ENCODE results near the gene OR56B4.
"Not testable (repeated sequence)": the region's sequence is repeated elsewhere in the genome, so short reads cannot be mapped to it uniquely, and the experiment has no call there.

The OR56B4 gene, protein sequence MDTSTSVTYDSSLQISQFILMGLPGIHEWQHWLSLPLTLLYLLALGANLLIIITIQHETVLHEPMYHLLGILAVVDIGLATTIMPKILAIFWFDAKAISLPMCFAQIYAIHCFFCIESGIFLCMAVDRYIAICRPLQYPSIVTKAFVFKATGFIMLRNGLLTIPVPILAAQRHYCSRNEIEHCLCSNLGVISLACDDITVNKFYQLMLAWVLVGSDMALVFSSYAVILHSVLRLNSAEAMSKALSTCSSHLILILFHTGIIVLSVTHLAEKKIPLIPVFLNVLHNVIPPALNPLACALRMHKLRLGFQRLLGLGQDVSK

GRCh38 chr11:6107384-6107783 is at the start of gene OR56B4:
OR56B4 (plus strand) TSS chr11:6107684; CDS start chr11:6107779, 95 bp downstream.
- not testable (repeated sequence) for DNase-seq

- DNase-seq, result no peak
Observed at GRCh38 chr11:6061475-6061874, 46.0 kb upstream of the OR56B4 start.

DNA sequence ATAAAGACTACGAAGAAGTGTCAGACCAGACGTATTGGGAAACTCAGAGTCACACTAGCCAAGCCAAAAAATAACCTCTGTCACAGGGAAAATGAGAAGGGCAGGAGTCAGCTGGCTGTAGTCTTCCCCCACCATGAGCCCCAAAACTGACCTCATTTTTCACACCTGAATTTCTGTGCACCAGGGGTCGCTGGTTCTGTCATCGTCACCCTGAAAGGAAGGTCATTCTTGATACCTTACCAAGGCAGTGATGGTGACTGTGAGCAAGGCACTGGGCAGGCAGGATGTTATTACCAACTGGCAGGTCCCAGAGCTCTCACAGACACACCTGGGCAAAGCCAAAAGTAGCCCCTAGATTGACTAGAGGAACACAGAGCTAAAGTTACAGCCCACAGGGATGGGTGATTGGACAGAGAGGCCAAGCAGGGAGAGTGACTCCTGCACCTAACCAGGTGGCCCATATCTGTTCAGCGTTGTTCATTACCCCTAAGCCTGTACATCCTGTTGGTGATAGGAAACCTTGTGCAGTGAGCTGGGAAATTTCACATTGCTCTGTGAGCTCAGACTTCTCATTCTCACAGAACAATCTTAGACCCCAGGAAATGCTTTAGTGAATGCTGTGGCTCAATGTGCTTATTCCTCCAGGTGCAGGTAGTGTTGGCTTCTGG is 44.7 kb upstream of the OR56B4 start:
- DNase-seq, result no peak

GRCh38 chr11:6067502-6067901 is 40.0 kb upstream of the OR56B4 start:
- DNase-seq, result no peak

DNA sequence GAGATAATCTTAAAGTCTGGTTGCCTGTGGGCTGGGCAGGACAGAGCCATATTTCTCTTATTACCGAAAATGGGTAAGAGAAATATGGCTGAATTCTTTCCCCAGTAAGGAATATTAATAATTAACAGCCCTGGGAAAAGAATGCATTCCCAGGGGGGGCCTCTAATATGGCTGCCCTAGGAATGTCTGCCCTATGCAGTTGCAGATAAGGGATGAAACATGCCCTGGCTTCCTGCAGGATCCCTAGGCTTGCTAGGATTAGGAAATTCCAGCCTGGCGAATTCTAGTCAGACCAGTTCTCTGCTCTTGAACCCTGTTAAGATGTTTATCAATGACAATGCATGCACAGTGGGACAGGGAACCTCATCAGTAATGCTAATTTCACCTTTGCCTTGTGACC is 31.0 kb upstream of the OR56B4 start:
- DNase-seq, result not testable (repeated sequence)

GRCh38 chr11:6077723-6078122 is 29.8 kb upstream of the OR56B4 start:
- no peak for DNase-seq

DNA sequence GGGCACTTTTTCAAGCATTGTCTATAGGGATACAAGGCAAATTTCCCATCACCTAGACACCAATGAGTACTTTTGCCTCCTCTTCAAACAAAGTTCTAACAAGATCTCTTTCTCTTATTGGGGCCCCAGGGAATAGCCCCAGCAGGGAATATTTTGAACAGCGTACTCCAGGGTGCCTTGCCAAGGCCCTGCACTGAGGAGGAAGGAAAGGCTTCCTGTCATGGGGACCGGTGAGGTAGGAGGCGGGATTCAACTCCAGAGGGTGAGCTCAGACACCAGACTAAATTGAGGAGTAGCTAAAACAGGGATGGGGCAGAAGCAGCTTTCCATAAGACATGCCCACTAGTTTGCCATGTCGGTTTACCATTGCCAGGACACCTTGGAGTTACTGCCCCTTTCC is 28.0 kb upstream of the OR56B4 start:
- DNase-seq, result no peak

DNA sequence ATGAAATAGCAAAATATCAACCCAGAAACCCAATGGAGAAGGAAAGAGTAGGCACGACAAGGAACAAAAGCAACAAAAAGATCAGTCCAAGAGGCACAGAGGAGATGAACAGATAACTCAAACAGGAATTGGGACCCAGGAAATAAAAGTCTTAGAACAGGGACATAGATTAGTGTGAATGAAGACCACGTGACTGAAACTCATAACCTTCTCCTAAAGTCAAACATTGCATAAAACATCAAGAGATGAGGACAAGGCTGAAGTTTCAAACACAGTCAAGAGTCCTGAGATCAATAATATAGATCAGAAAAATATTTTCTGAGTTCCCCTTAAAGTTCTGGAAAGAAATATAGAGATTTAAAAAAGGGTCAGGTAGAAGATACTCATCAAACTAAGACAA is 24.4 kb upstream of the OR56B4 start:
- no peak for DNase-seq

DNA sequence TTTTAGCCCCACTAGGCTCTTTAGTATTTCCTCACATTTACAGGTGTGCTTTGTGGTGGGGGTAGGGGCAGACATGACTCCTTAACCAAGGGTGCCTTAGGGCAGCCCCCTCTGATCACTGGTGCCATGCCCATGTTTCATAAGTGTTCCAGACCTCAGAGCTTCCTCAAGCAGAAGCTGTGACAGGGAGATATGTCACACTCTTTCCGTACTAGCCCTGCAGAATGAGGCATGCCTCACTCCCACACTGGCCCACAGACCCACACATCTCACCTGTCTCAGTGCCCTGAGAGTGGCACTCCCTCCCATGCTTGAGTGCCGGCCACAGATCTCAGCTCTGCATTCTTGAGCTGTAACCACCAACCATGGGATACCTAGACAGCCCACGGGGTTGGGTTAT is 22.9 kb upstream of the OR56B4 start:
- DNase-seq, result no peak

DNA sequence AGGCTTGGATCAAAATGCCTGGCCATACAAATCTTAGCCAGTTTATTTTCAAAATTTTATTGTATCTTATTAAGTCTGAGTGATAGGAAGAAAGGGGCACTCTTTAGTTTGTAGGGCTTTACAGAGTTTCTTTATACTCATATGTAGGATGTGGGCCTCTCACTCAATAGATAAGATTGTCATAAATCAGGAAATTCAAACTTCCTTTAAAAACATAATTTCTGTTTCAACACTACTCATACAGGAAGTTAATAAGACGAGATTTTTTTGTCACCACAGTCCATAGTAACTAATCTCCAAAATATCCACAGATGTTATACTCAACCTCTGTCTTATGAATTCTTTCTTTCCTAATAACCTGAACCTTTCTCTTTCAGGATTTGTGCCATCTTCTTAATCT is 13.3 kb upstream of the OR56B4 start:
- no peak for DNase-seq

DNA sequence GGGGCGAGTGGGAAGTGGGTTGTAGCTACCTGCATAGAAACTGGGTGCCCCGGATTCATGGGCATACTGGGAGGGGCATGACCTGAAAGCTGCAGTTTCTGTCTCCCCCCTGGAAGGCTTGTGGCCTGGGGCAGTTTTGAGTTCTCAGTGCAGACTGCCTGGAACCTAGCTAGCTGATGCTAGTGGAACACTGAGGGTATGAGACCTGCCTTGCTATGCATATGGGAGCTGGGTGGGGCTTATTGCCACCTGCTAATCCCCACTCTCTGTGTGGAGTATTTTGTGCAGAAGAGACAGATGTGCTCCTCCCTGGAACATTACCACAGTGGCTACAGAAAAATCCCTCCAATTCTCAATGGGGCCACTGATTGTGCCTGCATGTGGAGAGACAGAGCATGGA is 11.7 kb upstream of the OR56B4 start:
- DNase-seq, result no peak

DNA sequence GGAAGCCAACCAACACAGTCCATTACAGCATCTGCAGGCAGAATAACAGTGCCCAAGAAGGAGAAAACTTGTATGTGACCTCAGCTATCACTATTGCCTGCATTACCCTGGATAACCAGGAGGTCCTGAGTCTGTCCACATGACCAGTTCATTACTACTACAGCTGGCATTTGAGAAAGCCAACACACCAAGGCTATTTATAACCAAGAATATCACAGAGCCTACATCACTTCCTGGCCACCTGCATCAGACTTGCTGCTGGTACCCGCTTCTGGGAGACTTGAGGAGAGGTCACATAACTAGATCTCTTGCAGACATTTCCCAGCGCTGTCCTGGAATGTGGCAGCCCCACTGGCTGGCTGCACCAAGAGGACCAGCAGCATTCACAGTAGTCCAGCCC is 11.1 kb upstream of the OR56B4 start:
- no peak for DNase-seq

DNA sequence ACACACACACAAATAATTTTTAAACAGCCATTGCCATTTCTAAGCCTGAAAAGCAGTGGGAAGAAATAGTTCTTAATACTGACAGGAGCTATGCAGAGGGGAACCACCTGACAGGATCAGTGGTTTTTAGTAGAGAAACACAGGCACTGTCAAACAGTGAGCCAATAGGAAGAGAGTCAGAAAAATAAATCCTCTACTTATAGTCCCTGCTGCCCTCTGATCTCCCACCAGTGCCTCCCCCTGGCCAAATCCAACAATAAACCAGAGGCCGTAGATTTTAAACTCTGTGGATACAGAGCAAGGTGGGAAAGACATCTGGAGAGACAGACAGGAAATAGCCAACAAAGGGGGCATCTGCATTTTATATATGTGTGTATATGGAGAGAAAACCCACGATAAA is 7.9 kb upstream of the OR56B4 start:
- no peak for DNase-seq

DNA sequence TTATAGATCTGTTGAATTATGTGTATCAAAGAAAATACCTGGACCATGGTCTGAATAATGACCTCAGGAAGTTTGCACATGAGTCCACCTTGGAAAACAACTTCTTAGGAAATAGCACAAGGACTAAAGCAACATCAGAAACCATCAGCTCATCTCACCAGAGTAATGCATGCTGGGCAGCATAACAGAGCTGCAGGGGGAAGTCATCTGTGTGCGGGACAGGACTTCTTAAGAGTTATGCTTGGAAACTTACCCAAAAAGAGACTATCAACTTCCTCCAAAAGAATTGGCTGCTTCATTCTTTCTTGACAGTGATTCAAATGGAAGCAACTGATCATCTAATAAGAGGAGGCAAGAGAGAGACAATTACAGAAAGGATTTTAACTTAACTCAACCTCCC is 2.5 kb downstream of the OR56B4 start:
- no peak for DNase-seq

DNA sequence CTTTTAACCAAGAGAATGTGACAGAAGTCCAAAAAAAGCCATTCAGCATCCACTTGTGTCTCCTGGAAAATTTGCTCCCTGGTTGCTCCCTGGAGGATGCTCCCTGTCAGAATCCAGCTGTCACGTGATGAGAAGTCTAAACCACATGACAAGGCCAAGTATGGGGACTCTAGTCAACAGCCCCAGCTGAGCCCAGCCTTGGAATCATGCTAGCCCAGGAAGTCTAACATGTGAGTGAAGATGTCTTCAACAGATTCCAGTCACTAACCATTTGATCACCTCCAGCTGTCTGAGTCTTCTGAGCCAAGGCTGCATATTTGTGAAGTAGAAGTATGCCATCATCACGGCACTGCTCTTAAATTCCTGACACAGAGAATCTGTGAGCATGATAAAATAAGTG is 4.2 kb downstream of the OR56B4 start:
- DNase-seq, result no peak

DNA sequence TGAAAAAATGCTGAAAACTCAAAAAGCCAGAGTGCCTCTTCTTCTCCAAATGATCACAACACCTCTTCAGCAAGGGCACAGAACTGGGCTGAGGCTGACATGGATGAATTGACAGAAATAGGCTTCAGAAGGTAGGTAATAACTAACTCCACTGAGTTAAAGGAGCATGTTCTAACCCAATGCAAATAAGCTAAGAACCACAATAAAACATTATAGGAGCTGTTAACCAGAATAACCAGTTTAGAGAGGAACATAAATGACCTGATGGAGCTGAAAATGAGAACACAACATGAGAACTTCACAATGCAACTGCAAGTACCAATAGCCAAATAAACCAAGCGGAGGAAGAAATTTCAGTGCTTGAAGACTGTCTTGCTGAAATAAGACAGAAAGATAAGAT is 9.2 kb downstream of the OR56B4 start:
- no peak for DNase-seq

GRCh38 chr11:6124245-6124644 is 16.8 kb downstream of the OR56B4 start:
- no peak for DNase-seq

GRCh38 chr11:6127881-6128280 is 20.4 kb downstream of the OR56B4 start:
- DNase-seq, result no peak

DNA sequence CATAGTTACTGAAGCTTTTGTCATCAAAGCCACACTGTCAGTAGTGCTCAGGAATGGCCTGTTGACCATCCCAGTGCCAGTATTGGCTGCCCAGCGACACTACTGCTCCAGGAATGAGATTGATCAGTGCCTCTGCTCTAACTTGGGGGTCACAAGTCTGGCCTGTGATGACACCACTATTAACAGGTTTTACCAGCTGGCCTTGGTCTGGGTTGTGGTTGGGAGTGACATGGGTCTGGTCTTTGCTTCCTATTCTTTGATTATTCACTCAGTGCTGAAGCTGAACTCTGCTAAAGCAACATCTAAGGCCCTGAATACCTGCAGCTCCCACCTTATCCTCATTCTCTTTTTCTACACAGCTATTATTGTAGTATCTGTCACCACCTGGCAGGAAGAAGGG is 21.5 kb downstream of the OR56B4 start:
- DNase-seq, result no peak

DNA sequence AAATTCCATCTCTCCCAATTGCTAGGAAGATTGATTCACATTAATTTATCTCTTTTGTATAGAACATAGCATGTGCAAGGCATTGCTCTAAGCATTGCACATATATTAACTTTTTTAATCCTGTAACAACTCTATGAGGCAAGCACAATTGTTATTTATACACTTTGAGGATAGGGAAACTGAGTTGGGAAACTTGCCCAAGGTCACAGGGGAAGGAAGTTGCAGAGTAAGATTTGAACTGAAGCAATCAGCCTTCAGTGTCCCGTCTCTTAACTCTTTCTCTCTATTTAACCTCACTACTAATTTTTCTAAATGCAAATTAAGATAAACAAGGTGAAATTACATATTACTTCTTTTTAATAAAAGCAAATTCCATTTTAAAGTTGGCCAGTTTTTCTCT is 22.2 kb downstream of the OR56B4 start:
- no peak for DNase-seq

DNA sequence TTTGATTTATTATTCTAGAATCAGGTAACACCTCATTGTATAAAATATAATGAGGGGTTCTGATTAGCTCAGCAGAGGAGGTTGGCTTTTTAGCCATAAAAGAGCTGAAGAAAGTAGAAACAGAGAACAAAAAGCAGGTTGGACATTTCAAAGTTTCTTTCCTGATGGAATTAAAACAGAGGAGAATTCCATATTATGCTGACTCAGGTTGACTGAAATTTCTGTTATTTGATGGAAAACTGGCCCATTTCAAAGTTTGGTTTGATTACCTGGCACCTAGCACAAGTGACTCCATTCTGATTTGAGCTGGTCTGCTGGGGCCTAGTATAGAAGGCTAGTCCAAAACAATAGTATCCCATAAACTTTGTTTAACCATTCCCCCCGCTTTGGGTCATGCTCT is 24.9 kb downstream of the OR56B4 start:
- no peak for DNase-seq

DNA sequence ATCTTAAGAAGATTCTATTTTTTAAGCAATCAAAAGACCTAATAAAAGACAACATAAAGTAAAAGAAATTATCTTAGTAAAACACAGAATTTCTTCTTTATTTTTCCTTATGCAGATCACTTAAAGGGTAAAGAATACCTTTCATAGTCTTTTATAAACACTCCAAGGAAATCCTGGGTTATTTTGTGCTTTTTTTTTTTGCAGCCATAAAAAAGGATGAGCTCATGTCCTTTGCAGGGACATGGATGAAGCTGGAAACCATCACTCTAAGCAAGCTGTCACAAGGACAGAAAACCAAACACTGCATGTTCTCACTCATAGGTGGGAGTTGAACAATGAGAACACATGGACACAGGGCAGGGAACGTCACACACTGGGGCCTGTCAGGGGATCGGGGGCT is 28.5 kb downstream of the OR56B4 start:
- not testable (repeated sequence) for DNase-seq

GRCh38 chr11:6142936-6143335 is 35.5 kb downstream of the OR56B4 start:
- DNase-seq, result no peak

GRCh38 chr11:6143737-6144136 is 36.3 kb downstream of the OR56B4 start:
- DNase-seq, result not testable (repeated sequence)

DNA sequence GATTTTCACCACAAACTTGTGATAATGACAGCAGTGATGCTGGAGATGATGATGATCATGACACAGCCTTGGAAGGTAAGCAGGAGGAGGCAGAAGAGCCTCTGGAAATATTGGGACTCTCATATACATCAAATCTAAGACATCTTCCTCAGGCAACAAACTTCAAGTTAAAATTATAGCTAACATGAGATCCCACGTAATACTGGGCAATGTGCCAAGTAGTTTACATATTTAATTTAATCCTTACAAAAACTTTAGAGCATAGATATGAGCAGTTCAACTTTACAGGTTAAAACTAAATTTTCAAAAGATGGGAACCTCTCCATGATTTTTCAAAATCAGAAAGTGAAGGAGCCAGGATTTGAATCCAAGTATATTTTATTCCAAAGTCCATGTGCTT is 43.6 kb downstream of the OR56B4 start:
- DNase-seq, result no peak
